H1 (cell line): ENCODE results near the gene TEKT4. TPM values are rescaled to one million over a fixed set of nuclear protein-coding genes. Genes with fewer than 3 reads are reported as not detected.

Experiments
- CTCF ChIA-PET: fragments of 300-600 bp; sonication (Branson Sonifier 250); formaldehyde crosslinking; loops from one replicate; lab custom pipeline; 2021; ENCODE audit not compliant: partially characterized antibody; lab: Charles Lee
- POLR2A ChIA-PET: fragments of 300-600 bp; sonication (Branson Sonifier 250); formaldehyde crosslinking; loops from one replicate; lab custom pipeline; 2021; ENCODE audit warnings: inconsistent platforms; ENCODE audit not compliant: partially characterized antibody; lab: Charles Lee
- DNase-seq, 2 experiments: peaks; one replicate each; pipeline versions ENCODE4 v3.0.0 to v3.0.0-alpha.2; 2010 to 2022; ENCODE audit warnings: low spot score in 2 of 2, low read depth in 1 of 2, mixed read lengths in 1 of 2
- FAIRE-seq: peaks from 2 replicates; lab custom pipeline; 2011; peaks lifted over from hg19 to GRCh38; lab: Jason Lieb, UNC
- H2AFZ ChIP-seq: 2 replicates; pipeline ENCODE4 v1.8.1; 2012; ENCODE audit warnings: low read length, inconsistent platforms
- H2AK5ac ChIP-seq: 2 replicates; pipeline ENCODE4 v1.6.1; 2013; ENCODE audit warnings: low read depth, low read length
- H2BK120ac ChIP-seq: replicated peaks from 2 replicates; pipeline ENCODE3; 2013; ENCODE audit warnings: low read depth, low read length, inconsistent platforms
- H2BK12ac ChIP-seq: 2 replicates; pipeline ENCODE4 v1.6.1; 2013; ENCODE audit warnings: low read depth, low read length
- H2BK15ac ChIP-seq: 2 replicates; pipeline ENCODE4 v1.6.1; 2013; ENCODE audit warnings: low read length
- H2BK20ac ChIP-seq: 2 replicates; pipeline ENCODE4 v1.6.1; 2013; ENCODE audit warnings: low read length
- H2BK5ac ChIP-seq: 2 replicates; pipeline ENCODE4 v1.6.1; 2013; ENCODE audit warnings: low read depth, low read length
- H3K14ac ChIP-seq: 2 replicates; pipeline ENCODE4 v1.6.1; 2013; ENCODE audit warnings: inconsistent platforms; ENCODE audit not compliant: insufficient read length
- H3K18ac ChIP-seq: 2 replicates; pipeline ENCODE4 v1.6.1; 2013; ENCODE audit warnings: low read length; ENCODE audit errors: extremely low read depth
- H3K23ac ChIP-seq: 2 replicates; pipeline ENCODE4 v1.6.1; 2013; ENCODE audit warnings: inconsistent platforms; ENCODE audit not compliant: insufficient read length
- H3K23me2 ChIP-seq: 2 replicates; pipeline ENCODE4 v1.6.1; 2013; ENCODE audit warnings: low read depth, low read length
- H3K27ac ChIP-seq: 2 replicates; pipeline ENCODE4 v1.6.1; 2011; ENCODE audit warnings: low read depth, low read length, inconsistent platforms
- H3K27me3 ChIP-seq, 4 experiments: replicated peaks in 1 of 4; 1 replicate in 1 of 4; 2 replicates in 3 of 4; pipeline versions ENCODE4 v1.6.1 to v1.8.1; 2011 to 2013; ENCODE audit warnings: low read length in 3 of 4, mild to moderate bottlenecking in 3 of 4, inconsistent platforms in 2 of 4, mixed read lengths in 2 of 4, moderate library complexity in 1 of 4; ENCODE audit not compliant: control insufficient read depth in 3 of 4, insufficient read depth in 3 of 4; ENCODE audit errors: extremely low read depth in 1 of 4
- H3K36me3 ChIP-seq, 4 experiments: 2 replicates each; pipeline versions ENCODE4 v1.6.1 to v1.8.1; 2011 to 2013; ENCODE audit warnings: mild to moderate bottlenecking in 4 of 4, low read length in 3 of 4, moderate library complexity in 2 of 4, control low read depth in 1 of 4, inconsistent platforms in 1 of 4; ENCODE audit not compliant: insufficient read depth in 4 of 4, control insufficient read depth in 2 of 4
- H3K4ac ChIP-seq: replicated peaks from 2 replicates; pipeline ENCODE3; 2013; ENCODE audit warnings: low read length, low read depth, mixed read lengths, inconsistent platforms; ENCODE audit not compliant: insufficient read length
- H3K4me1 ChIP-seq, 4 experiments: replicated peaks in 1 of 4; 1 replicate in 1 of 4; 2 replicates in 3 of 4; pipeline versions ENCODE4 v1.6.1 to v1.8.1; 2011 to 2013; ENCODE audit warnings: low read length in 3 of 4, inconsistent platforms in 2 of 4, mixed read lengths in 1 of 4; ENCODE audit not compliant: insufficient read depth in 4 of 4, control insufficient read depth in 3 of 4
- H3K4me2 ChIP-seq, 2 experiments: 2 replicates each; pipeline versions ENCODE4 v1.6.1 to v1.8.1; 2011 to 2013; ENCODE audit warnings: low read depth in 2 of 2, low read length in 2 of 2, control low read depth in 1 of 2, inconsistent platforms in 1 of 2, mild to moderate bottlenecking in 1 of 2; ENCODE audit not compliant: insufficient read depth in 1 of 2
- H3K4me3 ChIP-seq, 4 experiments: fragments of 200-600, 300-600 bp in 1 of 4; sonication (generic), shearing (Covaris generic), sonication (Bioruptor Twin) in 1 of 4; 2 replicates each; pipeline versions ENCODE4 v1.5.1 to v1.8.1; 2011 to 2016; ENCODE audit warnings: low read length in 4 of 4, low read depth in 3 of 4, control low read depth in 2 of 4, inconsistent platforms in 2 of 4, mild to moderate bottlenecking in 2 of 4, mixed read lengths in 1 of 4, moderate library complexity in 1 of 4; ENCODE audit not compliant: insufficient read depth in 2 of 4; ENCODE audit errors: extremely low read depth in 1 of 4
- H3K56ac ChIP-seq: replicated peaks from 2 replicates; pipeline ENCODE3; 2013; ENCODE audit warnings: low read depth, mild to moderate bottlenecking, mixed read lengths, low read length, inconsistent platforms; ENCODE audit not compliant: insufficient read length
- H3K79me1 ChIP-seq: 2 replicates; pipeline ENCODE4 v1.6.1; 2013; ENCODE audit warnings: low read depth, low read length, control low read depth
- H3K79me2 ChIP-seq, 2 experiments: 2 replicates each; pipeline versions ENCODE4 v1.6.1 to v1.8.1; 2012 to 2013; ENCODE audit warnings: low read length in 2 of 2, mild to moderate bottlenecking in 2 of 2, inconsistent platforms in 1 of 2; ENCODE audit not compliant: insufficient read depth in 2 of 2, control insufficient read depth in 1 of 2
- H3K9ac ChIP-seq, 4 experiments: replicated peaks in 1 of 4; 1 replicate in 1 of 4; 2 replicates in 3 of 4; pipeline versions ENCODE4 v1.6.1 to v1.8.1; 2011 to 2013; ENCODE audit warnings: low read depth in 3 of 4, low read length in 3 of 4, control low read depth in 2 of 4, mild to moderate bottlenecking in 2 of 4, moderate library complexity in 2 of 4, inconsistent platforms in 1 of 4; ENCODE audit errors: extremely low read depth in 1 of 4
- H3K9me3 ChIP-seq, 2 experiments: 2 replicates each; pipeline versions ENCODE4 v1.6.1 to v1.8.1; 2012 to 2013; ENCODE audit warnings: mild to moderate bottlenecking in 2 of 2, moderate library complexity in 2 of 2, control low read depth in 1 of 2, inconsistent platforms in 1 of 2, low read depth in 1 of 2, low read length in 1 of 2, mixed read lengths in 1 of 2; ENCODE audit not compliant: insufficient read depth in 2 of 2
- H4K20me1 ChIP-seq, 2 experiments: replicated peaks in 1 of 2; 2 replicates each; pipeline versions ENCODE3 to v1.8.1; 2011 to 2013; ENCODE audit warnings: inconsistent platforms in 2 of 2, low read length in 2 of 2, mild to moderate bottlenecking in 1 of 2; ENCODE audit not compliant: insufficient read depth in 2 of 2, control insufficient read depth in 1 of 2
- H4K5ac ChIP-seq: 2 replicates; pipeline ENCODE4 v1.6.1; 2013; ENCODE audit warnings: low read length, low read depth, mixed read lengths, inconsistent platforms; ENCODE audit not compliant: insufficient read length
- H4K8ac ChIP-seq: 2 replicates; pipeline ENCODE4 v1.8.0; 2013; ENCODE audit warnings: mild to moderate bottlenecking, moderate library complexity, low read length, inconsistent platforms; ENCODE audit not compliant: insufficient read depth; ENCODE audit errors: extremely low read depth
- H4K91ac ChIP-seq: replicated peaks from 2 replicates; pipeline ENCODE3; 2013; ENCODE audit warnings: low read length, mixed read lengths, inconsistent platforms; ENCODE audit not compliant: insufficient read length
- CREB1 ChIP-seq: IDR thresholded peaks from 2 replicates; pipeline ENCODE4 v1.6.1; 2012; ENCODE audit warnings: inconsistent platforms
- E2F6 ChIP-seq: IDR thresholded peaks from 2 replicates; pipeline ENCODE4 v1.6.1; 2012; ENCODE audit warnings: inconsistent platforms
- EGR1 ChIP-seq: IDR thresholded peaks from 2 replicates; pipeline ENCODE4 v1.6.1; 2011; ENCODE audit warnings: low read depth, low read length, borderline replicate concordance
- FOSL1 ChIP-seq: IDR thresholded peaks from 2 replicates; pipeline ENCODE4 v1.6.1; 2011; ENCODE audit warnings: mild to moderate bottlenecking, low read depth, low read length, moderate library complexity; ENCODE audit not compliant: insufficient read depth
- HDAC6 ChIP-seq: IDR thresholded peaks from one replicate; pipeline ENCODE4 v1.7.1; 2012; ENCODE audit warnings: low read depth, mild to moderate bottlenecking, inconsistent platforms, low read length, moderate library complexity
- SP2 ChIP-seq: IDR thresholded peaks from 2 replicates; pipeline ENCODE4 v1.6.1; 2012; ENCODE audit warnings: mild to moderate bottlenecking, low read length, inconsistent platforms
- WGBS, 2 experiments: shearing (Covaris generic) in 1 of 2; methylation state at CpG; one replicate each; pipeline versions ENCODE4 v1.1.6 to v1.1.7; 2013 to 2015; ENCODE audit warnings: low lambda C conversion rate in 2 of 2, mixed read lengths in 2 of 2, inconsistent platforms in 1 of 2, low coverage in 1 of 2, missing lambda C conversion rate in 1 of 2; ENCODE audit not compliant: insufficient replicate concordance in 2 of 2, insufficient coverage in 1 of 2, insufficient read length in 1 of 2; ENCODE audit errors: extremely low coverage in 1 of 2, missing lambda C conversion rate in 1 of 2; 5-methylcytosine and 5-hydroxymethylcytosine counted together
- polyA plus RNA-seq, 7 experiments: library from polyadenylated mRNA; depleted of rRNA in 3 of 7; stranded (reverse) in 5 of 7; unstranded in 2 of 7; fragments of >200 nt in 5 of 7; fragments of 200-250 nt in 2 of 7; gene quantifications; 1 replicate in 5 of 7; 2 replicates in 1 of 7; 4 replicates in 1 of 7; pipeline versions ENCODE4 v1.2.1 to v1.2.3, GENCODE V29; 2011 to 2013; ENCODE audit warnings: missing spikeins in 2 of 7, mixed read lengths in 2 of 7
- total RNA-seq: library from RNA; stranded (reverse); fragmentation: NEBNext Ultra II Directional; extraction: Animal tissue kit (Norgen Biotek cat#: 25700); gene quantifications from 2 replicates; pipeline ENCODE4 v1.2.1, GENCODE V29; 2021

The TEKT4 gene
- total and polyA plus RNA-seq, 2 of the 8 experiments (the other 6 are each of a cell fraction or from before 2014, with no cell fraction given) = not detected

GRCh38 chr2:94869131-94869530 is 2.1 kb upstream of the TEKT4 start:
- Histone ChIP-seq H2BK15ac (no peak overlapping the region), H3K79me2 (no peaks in the 10 kb centered on the region), H3K9me3 (peaks cover 41 to 72% of the 10 kb centered on the region in 2 experiments; a peak in 3 of 4 replicates), H3K27ac (no peak overlapping the region), H3K4ac (no peak overlapping the region), H3K4me1 (no peaks in the 10 kb centered on the region; a peak in 1 of 7 replicates), H3K9ac (no peak overlapping the region), H4K20me1 (no peaks in the 10 kb centered on the region), H3K23me2 (no peaks in the 10 kb centered on the region), H2AFZ (no peak overlapping the region), H4K5ac (no peak overlapping the region), H2AK5ac (no peak overlapping the region), H3K4me3 (no peak overlapping the region; a peak in 1 of 8 replicates), H3K56ac (no peak overlapping the region), H2BK5ac (no peak overlapping the region), H2BK20ac (no peak overlapping the region), H3K79me1 (no peaks in the 10 kb centered on the region), H4K8ac (no peak overlapping the region), H3K36me3 (no peaks in the 10 kb centered on the region), H3K23ac (no peak overlapping the region), H3K4me2 (no peak overlapping the region)
- no peak for FAIRE-seq
- ChIA-PET POLR2A (no interaction called here), CTCF (no interaction called here)
- WGBS, 2 experiments = 71% methylated on average over 3 of the region's 4 CpGs; no CpG with 5 or more reads in 1 of the 2 experiments
- TF ChIP-seq HDAC6 (no peak), CREB1 (no peak), FOSL1 (no peak), E2F6 (no peak), SP2 (no peak), EGR1 (no peak)
- TF ChIP-seq, all 59 proteins: peak for 0
- no peak for DNase-seq
- H3K27me3 ChIP-seq = peaks cover 0 to 4% (median 0%) of the 10 kb centered on the region in 4 experiments; a peak in 1 of 7 replicates
- H2BK12ac ChIP-seq = no peak overlapping the region
- no peak overlapping the region for H3K14ac ChIP-seq
- H2BK120ac ChIP-seq = no peak overlapping the region
- no peak overlapping the region for H4K91ac ChIP-seq
- H3K18ac ChIP-seq = no peak overlapping the region
